ENCODE results near the gene WIZ. TPM values are rescaled to one million over a fixed set of nuclear protein-coding genes. Genes with fewer than 3 reads are reported as not detected.

The WIZ gene
- total and polyA plus RNA-seq, 9 of the 15 experiments (the other 6 are each of a cell fraction or from before 2014, with no cell fraction given): 0.06 to 37.5 (median 4.8) TPM

DNA sequence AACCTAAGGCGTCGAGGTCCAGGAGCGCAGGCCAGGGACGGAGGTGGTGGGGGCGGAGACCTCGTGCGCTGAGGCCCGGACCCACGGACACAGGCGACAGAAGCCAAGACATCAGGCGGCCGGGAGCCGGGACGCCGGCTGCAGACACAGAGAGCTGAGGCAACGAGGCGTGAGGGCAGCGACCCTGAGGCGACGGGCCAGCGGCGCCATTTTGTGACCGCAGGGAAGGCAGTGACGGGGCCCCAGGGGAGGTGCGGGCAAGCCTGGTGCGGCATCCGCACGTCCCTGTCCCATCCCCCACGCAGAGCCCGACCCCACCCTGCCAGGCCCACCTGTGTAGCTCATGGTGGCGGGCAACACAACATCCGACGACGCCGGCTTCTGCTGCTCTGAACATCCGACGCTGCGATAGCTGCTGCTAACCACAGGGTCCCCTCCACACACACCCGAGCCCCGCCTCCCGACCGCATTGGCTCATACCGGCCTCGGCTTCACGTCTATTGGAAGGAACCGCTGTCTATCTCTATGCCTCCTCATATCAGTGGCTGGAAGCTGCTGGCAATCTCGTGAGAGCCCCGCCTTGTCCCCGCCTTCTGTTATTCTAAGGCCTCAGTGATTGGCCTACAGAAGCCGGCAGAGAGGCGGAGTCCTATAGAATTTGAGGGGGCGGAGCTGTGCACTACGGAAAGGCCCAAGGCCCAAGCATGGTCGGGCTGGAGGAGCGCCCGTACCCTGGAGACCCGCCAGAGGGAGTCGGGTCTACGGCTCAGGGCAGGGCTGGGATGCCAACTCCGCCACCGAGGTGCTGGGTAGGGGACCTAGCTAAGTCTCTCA is 31.0 kb downstream of the WIZ start, which contains the start of gene AKAP8L (continued):
- TF ChIP-seq ZNF318 (IDR thresholded peaks at IDR 0.05; ENCODE audit: borderline replicate concordance in 1 of 2, low read depth in 1 of 2): no peak
- TF ChIP-seq, protein P1, sequence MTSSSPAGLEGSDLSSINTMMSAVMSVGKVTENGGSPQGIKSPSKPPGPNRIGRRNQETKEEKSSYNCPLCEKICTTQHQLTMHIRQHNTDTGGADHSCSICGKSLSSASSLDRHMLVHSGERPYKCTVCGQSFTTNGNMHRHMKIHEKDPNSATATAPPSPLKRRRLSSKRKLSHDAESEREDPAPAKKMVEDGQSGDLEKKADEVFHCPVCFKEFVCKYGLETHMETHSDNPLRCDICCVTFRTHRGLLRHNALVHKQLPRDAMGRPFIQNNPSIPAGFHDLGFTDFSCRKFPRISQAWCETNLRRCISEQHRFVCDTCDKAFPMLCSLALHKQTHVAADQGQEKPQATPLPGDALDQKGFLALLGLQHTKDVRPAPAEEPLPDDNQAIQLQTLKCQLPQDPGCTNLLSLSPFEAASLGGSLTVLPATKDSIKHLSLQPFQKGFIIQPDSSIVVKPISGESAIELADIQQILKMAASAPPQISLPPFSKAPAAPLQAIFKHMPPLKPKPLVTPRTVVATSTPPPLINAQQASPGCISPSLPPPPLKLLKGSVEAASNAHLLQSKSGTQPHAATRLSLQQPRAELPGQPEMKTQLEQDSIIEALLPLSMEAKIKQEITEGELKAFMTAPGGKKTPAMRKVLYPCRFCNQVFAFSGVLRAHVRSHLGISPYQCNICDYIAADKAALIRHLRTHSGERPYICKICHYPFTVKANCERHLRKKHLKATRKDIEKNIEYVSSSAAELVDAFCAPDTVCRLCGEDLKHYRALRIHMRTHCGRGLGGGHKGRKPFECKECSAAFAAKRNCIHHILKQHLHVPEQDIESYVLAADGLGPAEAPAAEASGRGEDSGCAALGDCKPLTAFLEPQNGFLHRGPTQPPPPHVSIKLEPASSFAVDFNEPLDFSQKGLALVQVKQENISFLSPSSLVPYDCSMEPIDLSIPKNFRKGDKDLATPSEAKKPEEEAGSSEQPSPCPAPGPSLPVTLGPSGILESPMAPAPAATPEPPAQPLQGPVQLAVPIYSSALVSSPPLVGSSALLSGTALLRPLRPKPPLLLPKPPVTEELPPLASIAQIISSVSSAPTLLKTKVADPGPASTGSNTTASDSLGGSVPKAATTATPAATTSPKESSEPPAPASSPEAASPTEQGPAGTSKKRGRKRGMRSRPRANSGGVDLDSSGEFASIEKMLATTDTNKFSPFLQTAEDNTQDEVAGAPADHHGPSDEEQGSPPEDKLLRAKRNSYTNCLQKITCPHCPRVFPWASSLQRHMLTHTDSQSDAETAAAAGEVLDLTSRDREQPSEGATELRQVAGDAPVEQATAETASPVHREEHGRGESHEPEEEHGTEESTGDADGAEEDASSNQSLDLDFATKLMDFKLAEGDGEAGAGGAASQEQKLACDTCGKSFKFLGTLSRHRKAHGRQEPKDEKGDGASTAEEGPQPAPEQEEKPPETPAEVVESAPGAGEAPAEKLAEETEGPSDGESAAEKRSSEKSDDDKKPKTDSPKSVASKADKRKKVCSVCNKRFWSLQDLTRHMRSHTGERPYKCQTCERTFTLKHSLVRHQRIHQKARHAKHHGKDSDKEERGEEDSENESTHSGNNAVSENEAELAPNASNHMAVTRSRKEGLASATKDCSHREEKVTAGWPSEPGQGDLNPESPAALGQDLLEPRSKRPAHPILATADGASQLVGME (CRISPR knock-in tag; IDR thresholded peaks at IDR 0.05): no peak
- TF ChIP-seq RFX5 (IDR thresholded peaks at IDR 0.05; ENCODE audit: low read depth, low read length): no peak
- peak; percentile 76 for TF ChIP-seq OTX1 (CRISPR knock-in tag; IDR thresholded peaks at IDR 0.05)
- no peak for TF ChIP-seq ZNF347 (CRISPR knock-in tag; IDR thresholded peaks at IDR 0.05; ENCODE audit: low read depth)
- peak; percentile 89 for TF ChIP-seq TAF7 (tag; IDR thresholded peaks at IDR 0.05)
- TF ChIP-seq ZNF134 (CRISPR knock-in tag; conservative IDR thresholded peaks at IDR 0.05): no peak
- TF ChIP-seq KAT7 (CRISPR knock-in tag; IDR thresholded peaks at IDR 0.05; ENCODE audit: borderline replicate concordance): no peak; the same call in 1 of the 2 replicates
- TF ChIP-seq ZNF140 (CRISPR knock-in tag; IDR thresholded peaks at IDR 0.05): no peak
- no peak for TF ChIP-seq ZNF830 (CRISPR knock-in tag; IDR thresholded peaks at IDR 0.05)
- peak; percentile 89 for TF ChIP-seq POU5F1 (IDR thresholded peaks at IDR 0.05; ENCODE audit: borderline replicate concordance, low read depth, low read length, partially characterized antibody)
- no peak; the same call in 1 of the 2 replicates for TF ChIP-seq ZNF384 (IDR thresholded peaks at IDR 0.05; ENCODE audit: low read depth, low read length)
- no peak for TF ChIP-seq SPI1 (IDR thresholded peaks at IDR 0.05; ENCODE audit: borderline replicate concordance, low read depth, low read length)
- no peak for TF ChIP-seq TAL1 (IDR thresholded peaks at IDR 0.05)

Measured in K562 (cell line).